Mesendoderm (in vitro differentiated cells): ENCODE measurements around the gene SLC11A2.

Experiments
- DNase-seq: peaks from one replicate; pipeline ENCODE4 v3.0.0; 2013
- H2AK5ac ChIP-seq: 2 replicates; pipeline ENCODE4 v1.6.1; 2013; ENCODE audit warnings: low read length, inconsistent platforms
- H2BK120ac ChIP-seq: 2 replicates; pipeline ENCODE4 v1.6.1; 2013; ENCODE audit warnings: low read depth, mild to moderate bottlenecking, low read length, moderate library complexity, mixed read lengths
- H2BK15ac ChIP-seq: replicated peaks from 2 replicates; pipeline ENCODE4 v1.6.1; 2013; ENCODE audit warnings: low read depth, mild to moderate bottlenecking, moderate library complexity
- H2BK5ac ChIP-seq: 2 replicates; pipeline ENCODE4 v1.6.1; 2013; ENCODE audit warnings: low read length, inconsistent platforms
- H3K18ac ChIP-seq: 2 replicates; pipeline ENCODE4 v1.6.1; 2013; ENCODE audit warnings: mild to moderate bottlenecking, low read length, mixed read lengths
- H3K23ac ChIP-seq: one replicate; pipeline ENCODE4 v1.6.1; 2013; ENCODE audit warnings: low read length
- H3K27ac ChIP-seq: 2 replicates; pipeline ENCODE4 v1.5.1; 2013; ENCODE audit warnings: low read depth, mild to moderate bottlenecking, inconsistent platforms, low read length, moderate library complexity
- H3K27me3 ChIP-seq: 2 replicates; pipeline ENCODE4 v1.6.1; 2013; ENCODE audit warnings: low read length, control low read depth, mild to moderate bottlenecking, inconsistent platforms; ENCODE audit not compliant: insufficient read depth, poor library complexity
- H3K36me3 ChIP-seq: 2 replicates; pipeline ENCODE4 v1.6.1; 2013; ENCODE audit warnings: low read length, inconsistent platforms; ENCODE audit not compliant: control insufficient read depth, insufficient read depth
- H3K4ac ChIP-seq: one replicate; pipeline ENCODE4 v1.6.1; 2013; ENCODE audit warnings: low read depth, mild to moderate bottlenecking, low read length, moderate library complexity
- H3K4me1 ChIP-seq: 2 replicates; pipeline ENCODE4 v1.6.1; 2013; ENCODE audit warnings: low read depth, low read length, inconsistent platforms; ENCODE audit not compliant: control insufficient read depth
- H3K4me2 ChIP-seq: 2 replicates; pipeline ENCODE4 v1.6.1; 2013; ENCODE audit warnings: low read length
- H3K4me3 ChIP-seq: 2 replicates; pipeline ENCODE4 v1.5.1; 2013; ENCODE audit warnings: mild to moderate bottlenecking, low read length
- H3K56ac ChIP-seq: one replicate; pipeline ENCODE4 v1.6.1; 2013; ENCODE audit warnings: low read length
- H3K79me1 ChIP-seq: 2 replicates; pipeline ENCODE4 v1.6.1; 2013; ENCODE audit warnings: low read length, inconsistent platforms
- H3K79me2 ChIP-seq: 2 replicates; pipeline ENCODE4 v1.6.1; 2013; ENCODE audit warnings: mild to moderate bottlenecking, low read length; ENCODE audit not compliant: control insufficient read depth, insufficient read depth
- H3K9ac ChIP-seq: 2 replicates; pipeline ENCODE4 v1.6.1; 2013; ENCODE audit warnings: low read length, inconsistent platforms
- H4K5ac ChIP-seq: one replicate; pipeline ENCODE4 v1.6.1; 2013; ENCODE audit warnings: low read length
- H4K8ac ChIP-seq: one replicate; pipeline ENCODE4 v1.6.1; 2013; ENCODE audit warnings: low read depth, mild to moderate bottlenecking, control low read depth, low read length, moderate library complexity
- WGBS: extraction: QIAGEN DNeasy Blood & Tissue Kit; methylation state at CpG from one replicate; pipeline ENCODE4 v1.1.7; 2013; ENCODE audit warnings: low lambda C conversion rate, missing lambda C conversion rate; ENCODE audit not compliant: insufficient coverage; ENCODE audit errors: extremely low coverage; 5-methylcytosine and 5-hydroxymethylcytosine counted together

Gene SLC11A2

DNA sequence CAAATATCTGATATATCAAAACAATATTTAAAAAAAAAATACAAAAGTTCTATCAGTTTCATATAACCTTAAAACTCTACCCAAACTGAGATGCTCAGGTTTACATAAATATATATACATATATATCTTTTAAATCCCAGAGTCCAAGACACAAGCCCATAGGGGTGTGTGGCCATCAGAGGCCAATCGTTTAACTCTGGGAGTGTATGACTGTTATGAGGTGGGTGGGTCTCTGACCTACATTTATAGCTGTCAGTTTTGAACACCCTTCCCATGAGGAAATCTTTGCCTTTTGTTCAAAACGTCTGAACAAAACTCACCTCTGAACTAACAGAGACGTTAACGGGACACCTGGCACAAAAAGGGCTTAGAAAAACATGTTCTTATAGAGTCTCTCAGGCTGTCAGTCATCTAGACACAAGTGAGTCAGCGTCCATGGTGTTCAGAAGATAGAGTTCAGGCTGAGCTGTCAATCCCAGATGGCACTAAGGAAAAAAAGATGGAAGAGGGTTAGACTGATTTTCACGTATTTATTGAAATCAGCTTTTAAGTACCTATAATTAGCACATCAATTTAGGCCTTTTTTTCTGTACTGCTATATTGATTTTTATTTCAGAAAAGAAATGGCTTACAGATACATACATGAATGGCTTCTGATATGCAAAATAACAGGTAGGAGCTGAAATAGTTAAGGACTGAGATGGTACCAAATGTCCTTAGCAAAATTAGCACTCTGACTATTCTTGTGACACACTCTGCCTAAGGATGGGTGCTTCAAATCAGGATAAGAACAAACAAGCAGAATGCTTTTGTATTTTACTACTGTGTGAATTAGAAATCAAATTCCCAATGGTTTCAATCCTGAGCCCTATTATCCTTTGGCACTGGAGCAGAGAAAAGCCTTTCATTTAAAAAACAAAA lies 44.6 kb downstream of the SLC11A2 start:
- no peak overlapping the region for H4K8ac ChIP-seq
- H3K36me3 ChIP-seq: no peaks in the 10 kb centered on the region

DNA sequence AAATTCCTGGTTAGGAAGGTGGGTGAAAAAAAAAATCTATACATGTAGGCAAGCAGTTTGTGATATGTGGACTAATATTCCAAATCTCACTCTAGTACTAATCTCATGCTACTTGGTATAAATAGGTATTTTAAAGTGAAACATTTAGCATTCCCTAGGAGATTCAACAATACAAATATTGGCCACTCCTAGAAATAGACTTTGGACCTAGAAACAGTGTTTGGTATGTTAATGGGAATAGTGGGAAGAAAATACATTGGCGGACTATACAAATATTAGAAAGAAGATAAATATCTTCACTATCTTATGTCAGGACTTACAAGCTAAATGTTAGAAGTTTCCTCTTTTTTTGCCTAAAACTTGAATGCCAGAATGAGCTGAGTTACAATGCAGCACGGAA lies 45.6 kb downstream of the SLC11A2 start:
- WGBS: no CpG with 5 or more reads among the region's 2 CpGs
- Histone ChIP-seq H3K4me2 (no peak overlapping the region), H2BK5ac (no peak overlapping the region), H4K5ac (no peak overlapping the region), H2BK120ac (no peak overlapping the region), H3K27me3 (no peaks in the 10 kb centered on the region), H3K79me2 (no peaks in the 10 kb centered on the region), H2AK5ac (no peak overlapping the region), H3K36me3 (no peaks in the 10 kb centered on the region), H2BK15ac (no peak overlapping the region), H3K9ac (no peak overlapping the region), H3K18ac (no peak overlapping the region), H4K8ac (no peak overlapping the region), H3K4me1 (no peaks in the 10 kb centered on the region), H3K4ac (no peak overlapping the region), H3K27ac (no peak overlapping the region), H3K4me3 (no peak overlapping the region), H3K23ac (no peak overlapping the region), H3K79me1 (no peaks in the 10 kb centered on the region), H3K56ac (no peak overlapping the region)
- no peak for DNase-seq

More for the DNA sequence above, 44.6 kb downstream of the SLC11A2 start:
- no peak overlapping the region for H3K4me3 ChIP-seq
- H2BK15ac ChIP-seq: no peak overlapping the region
- no peak overlapping the region for H3K56ac ChIP-seq
- no peak overlapping the region for H3K4me2 ChIP-seq
- no peak overlapping the region for H2BK120ac ChIP-seq
- H3K27me3 ChIP-seq: no peaks in the 10 kb centered on the region
- no peaks in the 10 kb centered on the region for H3K79me1 ChIP-seq
- no peak overlapping the region for H4K5ac ChIP-seq
- no peak overlapping the region for H3K23ac ChIP-seq
- no CpG with 5 or more reads among the region's 6 CpGs for WGBS
- H3K9ac ChIP-seq: no peak overlapping the region
- H2BK5ac ChIP-seq: no peak overlapping the region
- no peaks in the 10 kb centered on the region for H3K4me1 ChIP-seq
- no peak for DNase-seq
- no peaks in the 10 kb centered on the region for H3K79me2 ChIP-seq
- no peak overlapping the region for H3K27ac ChIP-seq
- no peak overlapping the region for H3K18ac ChIP-seq
- H3K4ac ChIP-seq: no peak overlapping the region
- H2AK5ac ChIP-seq: no peak overlapping the region

DNA sequence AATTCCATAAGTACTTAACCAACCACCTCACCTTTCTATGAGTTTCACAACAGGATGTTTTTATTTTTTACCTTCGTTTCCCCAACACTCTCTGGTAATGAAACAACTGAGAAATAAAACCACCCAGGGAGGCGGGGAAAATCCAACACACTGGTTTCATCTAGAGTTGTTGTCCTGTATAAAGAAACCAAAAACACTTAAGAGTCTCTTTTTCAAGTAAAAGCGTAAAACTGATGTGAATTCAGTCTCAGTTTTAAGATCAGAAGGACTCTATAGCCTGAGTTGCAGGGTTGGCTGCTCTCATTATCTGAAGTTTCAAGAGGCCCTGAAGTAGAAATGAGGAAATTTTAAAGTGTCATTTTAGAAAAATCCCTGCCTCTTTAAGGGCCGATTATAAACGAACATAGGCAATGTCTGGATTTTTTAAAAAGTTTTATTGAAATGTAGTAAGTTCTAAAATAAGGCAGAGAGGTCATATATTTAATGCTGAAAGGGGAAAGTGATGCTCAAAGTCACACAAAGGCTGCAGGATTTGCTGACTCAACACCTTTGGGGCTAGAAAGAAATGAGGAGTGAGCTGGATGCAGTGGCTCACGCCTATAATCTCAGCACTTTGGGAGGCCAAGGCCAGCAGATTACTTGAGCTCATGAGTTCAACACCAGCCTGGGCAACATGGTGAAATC lies 46.7 kb downstream of the SLC11A2 start:
- Histone ChIP-seq H3K4me1 (no peaks in the 10 kb centered on the region), H2BK120ac (no peak overlapping the region), H3K79me2 (no peaks in the 10 kb centered on the region), H3K4me3 (no peak overlapping the region), H3K79me1 (no peaks in the 10 kb centered on the region), H2BK15ac (no peak overlapping the region), H2AK5ac (no peak overlapping the region), H4K5ac (no peak overlapping the region), H3K27me3 (no peaks in the 10 kb centered on the region), H3K18ac (no peak overlapping the region), H3K4me2 (no peak overlapping the region), H3K56ac (no peak overlapping the region), H4K8ac (no peak overlapping the region), H3K23ac (no peak overlapping the region), H2BK5ac (no peak overlapping the region), H3K9ac (no peak overlapping the region), H3K4ac (no peak overlapping the region), H3K27ac (no peak overlapping the region), H3K36me3 (no peaks in the 10 kb centered on the region)
- no peak for DNase-seq
- WGBS: no CpG with 5 or more reads among the region's 6 CpGs

DNA sequence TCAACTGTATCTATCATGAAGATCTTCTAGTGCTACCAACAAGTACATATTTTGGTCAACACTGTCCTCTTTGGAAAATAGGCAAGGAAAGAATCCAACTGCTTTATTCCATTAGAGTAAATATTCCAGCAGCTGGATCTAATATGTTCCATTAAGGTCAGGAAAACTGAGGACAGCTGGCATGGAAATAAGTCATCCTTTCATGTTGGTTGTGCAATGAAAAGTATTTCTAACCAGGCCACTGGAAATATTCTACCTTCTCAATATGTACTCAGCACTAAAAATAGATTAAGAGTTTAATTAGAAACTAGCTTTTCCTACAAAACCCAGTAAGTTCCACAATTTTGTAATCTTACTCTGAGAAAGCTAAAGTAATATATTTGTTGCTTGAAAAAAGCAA lies 54.2 kb downstream of the SLC11A2 start:
- Histone ChIP-seq H2BK15ac (no peak overlapping the region), H4K5ac (no peak overlapping the region), H4K8ac (no peak overlapping the region), H3K79me1 (no peaks in the 10 kb centered on the region), H3K4me2 (no peak overlapping the region), H3K56ac (no peak overlapping the region), H2BK120ac (no peak overlapping the region), H3K4me3 (no peak overlapping the region), H3K79me2 (no peaks in the 10 kb centered on the region), H3K4ac (no peak overlapping the region), H3K9ac (no peak overlapping the region), H2BK5ac (no peak overlapping the region), H3K23ac (no peak overlapping the region), H3K27me3 (no peaks in the 10 kb centered on the region), H2AK5ac (no peak overlapping the region), H3K18ac (no peak overlapping the region), H3K4me1 (no peaks in the 10 kb centered on the region), H3K36me3 (no peaks in the 10 kb centered on the region), H3K27ac (no peak overlapping the region)
- DNase-seq: no peak

DNA sequence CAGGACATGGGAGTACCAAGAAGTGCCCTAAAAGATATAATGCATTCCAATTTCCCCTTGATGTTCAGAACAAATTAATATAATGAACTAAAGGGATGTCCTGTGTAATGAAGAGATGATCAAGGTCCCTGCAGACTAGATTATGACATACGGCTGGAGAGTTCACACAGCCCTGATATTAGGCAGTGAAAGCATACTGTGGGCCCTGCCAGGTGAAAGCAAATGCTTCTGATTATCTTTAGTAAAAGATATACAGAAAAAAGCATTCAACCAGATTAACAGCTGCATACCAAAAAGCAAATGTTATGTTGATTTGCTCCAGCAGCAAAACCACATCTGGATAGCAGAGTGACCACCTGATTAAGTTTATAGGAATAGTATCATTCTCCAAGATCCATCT lies 61.8 kb downstream of the SLC11A2 start:
- Histone ChIP-seq H4K5ac (no peak overlapping the region), H3K27ac (no peak overlapping the region), H3K56ac (no peak overlapping the region), H3K4ac (no peak overlapping the region), H2BK120ac (no peak overlapping the region), H3K79me1 (no peaks in the 10 kb centered on the region), H3K36me3 (no peaks in the 10 kb centered on the region), H3K4me1 (no peaks in the 10 kb centered on the region), H3K18ac (no peak overlapping the region), H3K79me2 (no peaks in the 10 kb centered on the region), H2BK5ac (no peak overlapping the region), H4K8ac (no peak overlapping the region), H3K4me2 (no peak overlapping the region), H3K27me3 (no peaks in the 10 kb centered on the region), H3K9ac (no peak overlapping the region), H3K23ac (no peak overlapping the region), H2AK5ac (no peak overlapping the region), H3K4me3 (no peak overlapping the region), H2BK15ac (no peak overlapping the region)
- no peak for DNase-seq
- no CpG with 5 or more reads among the region's 1 CpG for WGBS
